GM21528 (cell line): ENCODE measurements around the gene PCDHGB2.

Experiments used
- ATAC-seq: cut with Tn5 transposase; IDR thresholded peaks from one replicate; pipeline ENCODE4 v1.9.1; 2021; ENCODE audit warnings: mild to moderate bottlenecking, moderate library complexity; ENCODE audit not compliant: unreplicated experiment, low FRiP score

The PCDHGB2 gene

GRCh38 chr5:141411575-141411974 is 51.8 kb downstream of the PCDHGB2 start:
- no peak for ATAC-seq
